ENCODE data around the gene NCOA6.

DNA sequence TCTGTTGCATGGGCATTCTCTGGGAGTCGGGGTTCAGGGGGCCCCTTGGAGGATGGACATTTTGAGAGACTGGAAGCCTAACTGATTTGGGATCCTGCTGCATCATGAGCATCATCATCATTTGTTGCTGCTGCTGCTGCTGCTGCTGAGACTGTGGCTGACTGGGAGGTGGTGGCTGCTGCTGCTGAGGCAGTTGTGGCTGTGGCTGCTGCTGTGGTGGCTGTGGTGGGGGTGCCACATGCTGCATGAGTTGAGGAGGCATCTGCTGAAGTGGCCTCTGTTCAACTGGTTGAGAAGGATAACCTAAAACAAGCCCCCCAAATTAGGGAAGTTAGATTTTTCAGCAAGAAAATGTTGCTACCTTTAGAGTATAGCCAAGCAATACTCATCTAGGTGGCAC lies 82.4 kb downstream of the NCOA6 start:
- no peak for TF ChIP-seq CTCF (IDR thresholded peaks at IDR 0.05; ENCODE audit: poor library complexity, severe bottlenecking)
- TF ChIP-seq TAF1 (IDR thresholded peaks at IDR 0.05; ENCODE audit: low read depth), result no peak
- no peak for TF ChIP-seq EP300 (conservative IDR thresholded peaks at IDR 0.05; ENCODE audit: poor library complexity, severe bottlenecking)
- TF ChIP-seq EZH2 (IDR thresholded peaks at IDR 0.05; ENCODE audit: borderline replicate concordance, insufficient read depth, low read length, poor library complexity, severe bottlenecking), result no peak
- TF ChIP-seq, protein P1, sequence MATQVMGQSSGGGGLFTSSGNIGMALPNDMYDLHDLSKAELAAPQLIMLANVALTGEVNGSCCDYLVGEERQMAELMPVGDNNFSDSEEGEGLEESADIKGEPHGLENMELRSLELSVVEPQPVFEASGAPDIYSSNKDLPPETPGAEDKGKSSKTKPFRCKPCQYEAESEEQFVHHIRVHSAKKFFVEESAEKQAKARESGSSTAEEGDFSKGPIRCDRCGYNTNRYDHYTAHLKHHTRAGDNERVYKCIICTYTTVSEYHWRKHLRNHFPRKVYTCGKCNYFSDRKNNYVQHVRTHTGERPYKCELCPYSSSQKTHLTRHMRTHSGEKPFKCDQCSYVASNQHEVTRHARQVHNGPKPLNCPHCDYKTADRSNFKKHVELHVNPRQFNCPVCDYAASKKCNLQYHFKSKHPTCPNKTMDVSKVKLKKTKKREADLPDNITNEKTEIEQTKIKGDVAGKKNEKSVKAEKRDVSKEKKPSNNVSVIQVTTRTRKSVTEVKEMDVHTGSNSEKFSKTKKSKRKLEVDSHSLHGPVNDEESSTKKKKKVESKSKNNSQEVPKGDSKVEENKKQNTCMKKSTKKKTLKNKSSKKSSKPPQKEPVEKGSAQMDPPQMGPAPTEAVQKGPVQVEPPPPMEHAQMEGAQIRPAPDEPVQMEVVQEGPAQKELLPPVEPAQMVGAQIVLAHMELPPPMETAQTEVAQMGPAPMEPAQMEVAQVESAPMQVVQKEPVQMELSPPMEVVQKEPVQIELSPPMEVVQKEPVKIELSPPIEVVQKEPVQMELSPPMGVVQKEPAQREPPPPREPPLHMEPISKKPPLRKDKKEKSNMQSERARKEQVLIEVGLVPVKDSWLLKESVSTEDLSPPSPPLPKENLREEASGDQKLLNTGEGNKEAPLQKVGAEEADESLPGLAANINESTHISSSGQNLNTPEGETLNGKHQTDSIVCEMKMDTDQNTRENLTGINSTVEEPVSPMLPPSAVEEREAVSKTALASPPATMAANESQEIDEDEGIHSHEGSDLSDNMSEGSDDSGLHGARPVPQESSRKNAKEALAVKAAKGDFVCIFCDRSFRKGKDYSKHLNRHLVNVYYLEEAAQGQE (IDR thresholded peaks at IDR 0.05; ENCODE audit: borderline replicate concordance), result no peak
- TF ChIP-seq RAD21 (conservative IDR thresholded peaks at IDR 0.05), result no peak
- no peak for TF ChIP-seq POLR2AphosphoS5 (IDR thresholded peaks at IDR 0.05)
